WTC11 (cell line): Measurements from ENCODE around the gene SLAMF1.

ENCODE experiments used
- CBFB ChIP-seq: sonication (generic); formaldehyde crosslinking; IDR thresholded peaks from 2 replicates; pipeline ENCODE4 v1.8.1; 2022; ENCODE audit warnings: mild to moderate bottlenecking, low read depth, missing genetic modification reagents
- CTCF ChIP-seq: fragments of 200-600 bp; IDR thresholded peaks from 2 replicates; pipeline ENCODE4 v1.8.0; 2022; ENCODE audit warnings: antibody characterized with exemption
- ESRRA ChIP-seq: sonication (generic); formaldehyde crosslinking; IDR thresholded peaks from 2 replicates; pipeline ENCODE4 v1.8.1; 2022; ENCODE audit warnings: mild to moderate bottlenecking, missing genetic modification reagents, borderline replicate concordance
- FOXJ3 ChIP-seq: sonication (generic); formaldehyde crosslinking; IDR thresholded peaks from 2 replicates; pipeline ENCODE4 v1.9.0; 2021; ENCODE audit warnings: missing genetic modification reagents, mild to moderate bottlenecking, borderline replicate concordance
- NR2C2 ChIP-seq: sonication (generic); formaldehyde crosslinking; IDR thresholded peaks from 2 replicates; pipeline ENCODE4 v1.8.0; 2022; ENCODE audit warnings: mild to moderate bottlenecking, missing genetic modification reagents
- NR3C1 ChIP-seq: sonication (generic); formaldehyde crosslinking; conservative IDR thresholded peaks from 2 replicates; pipeline ENCODE4 v1.8.1; 2023; ENCODE audit warnings: low read depth, mild to moderate bottlenecking, missing genetic modification reagents
- SMAD3 ChIP-seq: sonication (generic); formaldehyde crosslinking; IDR thresholded peaks from 2 replicates; pipeline ENCODE4 v1.8.0; 2022; ENCODE audit warnings: missing genetic modification reagents, mild to moderate bottlenecking, borderline replicate concordance
- TCF7 ChIP-seq: sonication (generic); formaldehyde crosslinking; IDR thresholded peaks from 2 replicates; pipeline ENCODE4 v1.8.0; 2022; ENCODE audit warnings: mild to moderate bottlenecking, low read depth, missing genetic modification reagents, moderate library complexity
- ZNF263 ChIP-seq: sonication (generic); formaldehyde crosslinking; IDR thresholded peaks from 2 replicates; pipeline ENCODE4 v1.8.1; 2022; ENCODE audit warnings: low read depth, mild to moderate bottlenecking, moderate library complexity, missing genetic modification reagents
- TF ChIP-seq, protein P1 (sequence below): sonication (generic); formaldehyde crosslinking; IDR thresholded peaks from 2 replicates; pipeline ENCODE4 v1.8.0; 2022; ENCODE audit warnings: mild to moderate bottlenecking, missing genetic modification reagents
- TF ChIP-seq, protein P2 (sequence below): sonication (generic); formaldehyde crosslinking; IDR thresholded peaks from 2 replicates; pipeline ENCODE4 v1.8.1; 2023; ENCODE audit warnings: mild to moderate bottlenecking, missing genetic modification reagents
- TF ChIP-seq, protein P3 (sequence below): sonication (generic); formaldehyde crosslinking; IDR thresholded peaks from 2 replicates; pipeline ENCODE4 v1.8.1; 2023; ENCODE audit warnings: mild to moderate bottlenecking, missing genetic modification reagents, moderate library complexity
- TF ChIP-seq, protein P4 (sequence below): sonication (generic); formaldehyde crosslinking; IDR thresholded peaks from 2 replicates; pipeline ENCODE4 v1.8.1; 2023; ENCODE audit warnings: mild to moderate bottlenecking, moderate library complexity, missing genetic modification reagents

DNA sequence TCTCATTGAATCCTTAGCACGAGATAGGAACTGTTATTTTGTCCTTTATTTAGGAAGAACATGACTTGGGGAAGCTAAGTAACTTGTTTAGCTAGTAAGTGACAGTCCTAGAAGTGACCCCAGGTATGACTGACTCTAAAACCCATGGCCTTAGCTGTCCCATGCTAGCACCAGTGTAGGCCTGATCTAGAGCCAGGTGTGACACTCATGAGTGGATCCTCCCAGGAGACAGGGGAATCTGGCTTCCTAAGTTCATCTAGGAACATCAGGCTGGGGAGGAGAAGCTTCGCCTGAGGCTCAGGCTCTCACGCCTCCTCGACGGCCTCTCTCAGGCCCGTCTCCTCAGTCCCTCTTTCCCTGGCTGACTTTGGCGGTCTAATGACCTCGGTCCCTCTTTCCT lies 33.6 kb upstream of the SLAMF1 start:
- TF ChIP-seq CTCF = no peak
- TF ChIP-seq FOXJ3 (CRISPR knock-in tag) = no peak
- no peak for TF ChIP-seq ZNF263 (CRISPR knock-in tag)
- TF ChIP-seq ESRRA (CRISPR knock-in tag) = no peak
- TF ChIP-seq, protein P1, sequence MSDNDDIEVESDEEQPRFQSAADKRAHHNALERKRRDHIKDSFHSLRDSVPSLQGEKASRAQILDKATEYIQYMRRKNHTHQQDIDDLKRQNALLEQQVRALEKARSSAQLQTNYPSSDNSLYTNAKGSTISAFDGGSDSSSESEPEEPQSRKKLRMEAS (CRISPR knock-in tag) = no peak
- no peak for TF ChIP-seq TCF7 (CRISPR knock-in tag)
- no peak for TF ChIP-seq NR3C1 (CRISPR knock-in tag)
- TF ChIP-seq, protein P2, sequence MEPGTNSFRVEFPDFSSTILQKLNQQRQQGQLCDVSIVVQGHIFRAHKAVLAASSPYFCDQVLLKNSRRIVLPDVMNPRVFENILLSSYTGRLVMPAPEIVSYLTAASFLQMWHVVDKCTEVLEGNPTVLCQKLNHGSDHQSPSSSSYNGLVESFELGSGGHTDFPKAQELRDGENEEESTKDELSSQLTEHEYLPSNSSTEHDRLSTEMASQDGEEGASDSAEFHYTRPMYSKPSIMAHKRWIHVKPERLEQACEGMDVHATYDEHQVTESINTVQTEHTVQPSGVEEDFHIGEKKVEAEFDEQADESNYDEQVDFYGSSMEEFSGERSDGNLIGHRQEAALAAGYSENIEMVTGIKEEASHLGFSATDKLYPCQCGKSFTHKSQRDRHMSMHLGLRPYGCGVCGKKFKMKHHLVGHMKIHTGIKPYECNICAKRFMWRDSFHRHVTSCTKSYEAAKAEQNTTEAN (CRISPR knock-in tag) = no peak
- TF ChIP-seq NR2C2 (CRISPR knock-in tag) = no peak
- TF ChIP-seq, protein P3, sequence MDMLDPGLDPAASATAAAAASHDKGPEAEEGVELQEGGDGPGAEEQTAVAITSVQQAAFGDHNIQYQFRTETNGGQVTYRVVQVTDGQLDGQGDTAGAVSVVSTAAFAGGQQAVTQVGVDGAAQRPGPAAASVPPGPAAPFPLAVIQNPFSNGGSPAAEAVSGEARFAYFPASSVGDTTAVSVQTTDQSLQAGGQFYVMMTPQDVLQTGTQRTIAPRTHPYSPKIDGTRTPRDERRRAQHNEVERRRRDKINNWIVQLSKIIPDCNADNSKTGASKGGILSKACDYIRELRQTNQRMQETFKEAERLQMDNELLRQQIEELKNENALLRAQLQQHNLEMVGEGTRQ (CRISPR knock-in tag) = no peak
- no peak for TF ChIP-seq SMAD3
- TF ChIP-seq, protein P4, sequence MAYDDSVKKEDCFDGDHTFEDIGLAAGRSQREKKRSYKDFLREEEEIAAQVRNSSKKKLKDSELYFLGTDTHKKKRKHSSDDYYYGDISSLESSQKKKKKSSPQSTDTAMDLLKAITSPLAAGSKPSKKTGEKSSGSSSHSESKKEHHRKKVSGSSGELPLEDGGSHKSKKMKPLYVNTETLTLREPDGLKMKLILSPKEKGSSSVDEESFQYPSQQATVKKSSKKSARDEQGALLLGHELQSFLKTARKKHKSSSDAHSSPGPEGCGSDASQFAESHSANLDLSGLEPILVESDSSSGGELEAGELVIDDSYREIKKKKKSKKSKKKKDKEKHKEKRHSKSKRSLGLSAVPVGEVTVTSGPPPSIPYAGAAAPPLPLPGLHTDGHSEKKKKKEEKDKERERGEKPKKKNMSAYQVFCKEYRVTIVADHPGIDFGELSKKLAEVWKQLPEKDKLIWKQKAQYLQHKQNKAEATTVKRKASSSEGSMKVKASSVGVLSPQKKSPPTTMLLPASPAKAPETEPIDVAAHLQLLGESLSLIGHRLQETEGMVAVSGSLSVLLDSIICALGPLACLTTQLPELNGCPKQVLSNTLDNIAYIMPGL (CRISPR knock-in tag) = no peak
- TF ChIP-seq CBFB (CRISPR knock-in tag) = no peak
